ENCODE measurements around the gene APEX1. TPM values are rescaled to one million over a fixed set of nuclear protein-coding genes. Genes with fewer than 3 reads are reported as not detected.

The APEX1 gene
- total RNA-seq, 2 experiments from 2014 or later = 125 to 127 TPM

- H3K27ac ChIP-seq (ENCODE audit: low read depth in 1 of 2, low read length in 2 of 2) = no peak within 1 kb of the TSS
- no peaks in the 10 kb centered on the region for H3K27me3 Mint-ChIP-seq
- H3K27ac Mint-ChIP-seq = no peak within 1 kb of the TSS
- no peaks in the 10 kb centered on the region for H3K9me3 ChIP-seq (ENCODE audit: control insufficient read depth in 1 of 2, insufficient read depth in 1 of 2, low read length in 2 of 2)
- ATAC-seq (ENCODE audit: poor library complexity) (no peak), DNase-seq (no peak)
- no peaks in the 10 kb centered on the region for H3K36me3 Mint-ChIP-seq (ENCODE audit: low read depth)
- H3K4me3 ChIP-seq (ENCODE audit: low read length) = no peak within 1 kb of the TSS
- H3K4me1 Mint-ChIP-seq (ENCODE audit: low read depth) = peaks cover 8% of the 10 kb centered on the region
- POLR2A ChIA-PET = no interaction called here
- no peak within 1 kb of the TSS for H3K4me3 Mint-ChIP-seq
- H3K9me3 Mint-ChIP-seq = no peaks in the 10 kb centered on the region
- CTCF ChIA-PET = no interaction called here
- no peak for TF ChIP-seq CTCF (IDR thresholded peaks at IDR 0.05)
- intact Hi-C loops (cut with DNase I, micrococcal nuclease) = no loop called here
- H3K27me3 ChIP-seq (ENCODE audit: control insufficient read depth in 1 of 2, insufficient read depth in 2 of 2, low read length in 2 of 2) = no peaks in the 10 kb centered on the region
- peaks cover 9% of the 10 kb centered on the region for H3K4me1 ChIP-seq (ENCODE audit: insufficient read depth, low read length)
- no peaks in the 10 kb centered on the region for H3K36me3 ChIP-seq (ENCODE audit: insufficient read depth, low read length)
Observed at GRCh38 chr14:20435582-20436362, 19.3 kb upstream of the APEX1 start, which contains the start of gene KLHL33. Gene KLHL33 (minus strand): TSS chr14:20436166. CDS start chr14:20435811, 355 bp downstream.

DNA sequence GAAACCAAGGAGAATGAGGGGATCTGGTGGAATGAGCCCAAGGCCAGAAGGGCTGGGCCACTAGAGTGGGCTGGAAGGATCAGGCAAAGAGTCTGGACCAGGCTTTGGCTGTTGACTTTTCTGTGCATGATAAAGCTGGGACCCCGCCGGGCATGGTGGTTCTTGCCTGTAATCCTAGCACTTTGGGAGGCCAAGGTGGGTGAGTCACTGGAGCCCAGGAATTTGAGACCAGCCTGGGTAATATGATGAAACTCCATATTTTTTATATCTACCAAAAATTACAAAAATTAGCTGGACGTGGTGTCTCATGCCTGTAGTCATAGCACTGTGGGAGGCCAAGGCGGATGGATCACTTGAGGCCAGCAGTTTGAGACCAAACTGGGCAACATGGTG is 18.7 kb upstream of the APEX1 start:
- H3K27ac Mint-ChIP-seq = no peak overlapping the region
- no peaks in the 10 kb centered on the region for H3K36me3 Mint-ChIP-seq (ENCODE audit: low read depth)
- CTCF ChIA-PET = no interaction called here
- no peaks in the 10 kb centered on the region for H3K9me3 ChIP-seq (ENCODE audit: control insufficient read depth in 1 of 2, insufficient read depth in 1 of 2, low read length in 2 of 2)
- POLR2A ChIA-PET = no interaction called here
- no peaks in the 10 kb centered on the region for H3K27me3 ChIP-seq (ENCODE audit: control insufficient read depth in 1 of 2, insufficient read depth in 2 of 2, low read length in 2 of 2)
- no peak overlapping the region for H3K27ac ChIP-seq (ENCODE audit: low read depth in 1 of 2, low read length in 2 of 2)
- peaks cover 14% of the 10 kb centered on the region for H3K4me1 Mint-ChIP-seq (ENCODE audit: low read depth)
- intact Hi-C loops (cut with DNase I, micrococcal nuclease) = no loop called here
- H3K4me3 ChIP-seq (ENCODE audit: low read length) = no peak overlapping the region
- no peaks in the 10 kb centered on the region for H3K27me3 Mint-ChIP-seq
- DNase-seq = no peak
- H3K9me3 Mint-ChIP-seq = no peaks in the 10 kb centered on the region
- H3K36me3 ChIP-seq (ENCODE audit: insufficient read depth, low read length) = no peaks in the 10 kb centered on the region
- no peak for TF ChIP-seq CTCF (IDR thresholded peaks at IDR 0.05)
- H3K4me3 Mint-ChIP-seq = no peak overlapping the region
- ATAC-seq (ENCODE audit: poor library complexity) = no peak
- peaks cover 14% of the 10 kb centered on the region for H3K4me1 ChIP-seq (ENCODE audit: insufficient read depth, low read length)

DNA sequence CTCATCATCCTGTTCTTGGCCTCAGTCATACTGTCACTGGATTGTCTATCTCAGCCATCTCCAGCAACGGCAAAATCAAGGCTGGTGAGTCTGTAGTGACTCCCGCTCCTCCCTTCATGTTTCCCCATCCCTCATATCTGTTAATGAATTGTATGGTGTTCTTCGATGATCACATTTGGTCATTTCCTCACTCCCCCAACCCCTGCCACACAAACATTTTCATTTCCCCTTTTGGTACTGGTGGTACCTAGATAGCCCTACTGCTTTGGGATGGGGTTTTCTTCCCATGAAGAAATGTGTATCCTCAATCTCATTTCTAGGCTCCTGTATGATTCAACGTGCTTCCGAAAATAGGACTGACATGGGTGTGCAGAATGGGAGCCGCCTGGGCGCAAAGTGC is 16.4 kb upstream of the APEX1 start:
- no peaks in the 10 kb centered on the region for H3K9me3 ChIP-seq (ENCODE audit: control insufficient read depth in 1 of 2, insufficient read depth in 1 of 2, low read length in 2 of 2)
- ATAC-seq (ENCODE audit: poor library complexity) = no peak
- intact Hi-C loops (cut with DNase I, micrococcal nuclease) = no loop called here
- ChIA-PET POLR2A (no interaction called here), CTCF (no interaction called here)
- H3K27ac Mint-ChIP-seq = no peak overlapping the region
- no peak for DNase-seq
- H3K4me3 Mint-ChIP-seq = no peak overlapping the region
- H3K27me3 Mint-ChIP-seq = no peaks in the 10 kb centered on the region
- H3K36me3 Mint-ChIP-seq (ENCODE audit: low read depth) = no peaks in the 10 kb centered on the region
- peaks cover 22% of the 10 kb centered on the region for H3K4me1 Mint-ChIP-seq (ENCODE audit: low read depth)
- no peak overlapping the region for H3K27ac ChIP-seq (ENCODE audit: low read depth in 1 of 2, low read length in 2 of 2)
- no peaks in the 10 kb centered on the region for H3K36me3 ChIP-seq (ENCODE audit: insufficient read depth, low read length)
- H3K4me1 ChIP-seq (ENCODE audit: insufficient read depth, low read length) = peaks cover 21% of the 10 kb centered on the region
- H3K4me3 ChIP-seq (ENCODE audit: low read length) = no peak overlapping the region
- no peaks in the 10 kb centered on the region for H3K9me3 Mint-ChIP-seq
- no peak for TF ChIP-seq CTCF (IDR thresholded peaks at IDR 0.05)
- H3K27me3 ChIP-seq (ENCODE audit: control insufficient read depth in 1 of 2, insufficient read depth in 2 of 2, low read length in 2 of 2) = no peaks in the 10 kb centered on the region

All from CD4-positive, alpha-beta T cell (primary cell).